GM12878 (cell line): Measurements from ENCODE around the gene COQ8B. TPM values are rescaled to one million over a fixed set of nuclear protein-coding genes. Genes with fewer than 3 reads are reported as not detected.

Experiments
- BCLAF1 ChIP-seq: fragments of 450-650 bp; IDR thresholded peaks from 2 replicates; pipeline ENCODE4 v1.6.1; 2017; ENCODE audit warnings: antibody characterized with exemption, mild to moderate bottlenecking, moderate library complexity
- CBX5 ChIP-seq: sonication (generic); IDR thresholded peaks from 2 replicates; pipeline ENCODE4 v1.6.1; 2016; ENCODE audit warnings: low read depth, moderate library complexity, mild to moderate bottlenecking, inconsistent platforms
- CUX1 ChIP-seq: IDR thresholded peaks from 2 replicates; pipeline ENCODE4 v1.6.1; 2012; ENCODE audit warnings: improper control_type of control experiment, low read depth, low read length; ENCODE audit not compliant: insufficient replicate concordance
- E2F8 ChIP-seq: fragments of 450-650 bp; IDR thresholded peaks from 2 replicates; pipeline ENCODE4 v1.6.1; 2018; ENCODE audit warnings: mild to moderate bottlenecking, low read depth, moderate library complexity; ENCODE audit not compliant: partially characterized antibody
- ETV6 ChIP-seq, 2 experiments: fragments of 450-650 bp in 1 of 2; IDR thresholded peaks in 1 of 2; conservative IDR thresholded peaks in 1 of 2; 2 replicates each; pipeline ENCODE4 v1.6.1; 2014; ENCODE audit warnings: antibody characterized with exemption in 1 of 2, borderline replicate concordance in 1 of 2, low read depth in 1 of 2, mild to moderate bottlenecking in 1 of 2, moderate library complexity in 1 of 2
- IRF3 ChIP-seq: fragments of 450-650 bp; IDR thresholded peaks from 2 replicates; pipeline ENCODE4 v1.6.1; 2014; ENCODE audit warnings: mild to moderate bottlenecking
- IRF5 ChIP-seq: fragments of 450-650 bp; IDR thresholded peaks from 2 replicates; pipeline ENCODE4 v1.6.1; 2017; ENCODE audit warnings: borderline replicate concordance
- NFXL1 ChIP-seq: fragments of 450-650 bp; IDR thresholded peaks from 2 replicates; pipeline ENCODE4 v1.6.1; 2017; ENCODE audit warnings: antibody characterized with exemption, mild to moderate bottlenecking, borderline replicate concordance
- PAX8 ChIP-seq: fragments of 450-650 bp; IDR thresholded peaks from 2 replicates; pipeline ENCODE4 v1.6.1; 2017; ENCODE audit warnings: mild to moderate bottlenecking, moderate library complexity
- PKNOX1 ChIP-seq: fragments of 450-650 bp; IDR thresholded peaks from 2 replicates; pipeline ENCODE4 v1.6.1; 2016; ENCODE audit warnings: mild to moderate bottlenecking
- RFX5 ChIP-seq: IDR thresholded peaks from 2 replicates; pipeline ENCODE4 v1.6.1; 2011; ENCODE audit warnings: low read depth, low read length, improper control_type of control experiment
- SREBF1 ChIP-seq: IDR thresholded peaks from 2 replicates; pipeline ENCODE4 v1.6.1; 2012; ENCODE audit warnings: mild to moderate bottlenecking, low read length
- ZNF24 ChIP-seq: fragments of 450-650 bp; IDR thresholded peaks from 2 replicates; pipeline ENCODE4 v1.6.1; 2017; ENCODE audit warnings: antibody characterized with exemption, mild to moderate bottlenecking
- polyA plus RNA-seq, 11 experiments: library from polyadenylated mRNA; depleted of rRNA in 4 of 11; unstranded in 6 of 11; stranded (reverse) in 5 of 11; fragments of >200 nt; fragmentation: Nextera tagmentation in 4 of 11; fragmentation: Illumina TruSeq in 1 of 11; extraction: Ambion mirVana in 4 of 11; extraction: Trizol in 1 of 11; gene quantifications; 1 replicate in 1 of 11; 2 replicates in 10 of 11; pipeline versions ENCODE4 v1.2.1 to v1.2.3, GENCODE V29; 2011 to 2016; ENCODE audit warnings: inconsistent platforms in 2 of 11, missing spikeins in 2 of 11, low read depth in 1 of 11
- total RNA-seq, 4 experiments: library from RNA; depleted of rRNA in 3 of 4; stranded (reverse); fragments of >200 nt in 3 of 4; fragmentation: Illumina TruSeq in 1 of 4; extraction: Trizol in 1 of 4; gene quantifications; 2 replicates each; pipeline versions ENCODE4 v1.2.1 to v1.2.3, GENCODE V29; 2013 to 2021

COQ8B gene
- total and polyA plus RNA-seq, 10 of the 15 experiments (the other 5 are each of a cell fraction or from before 2014, with no cell fraction given), result 0.39 to 37.1 (median 16.8) TPM

GRCh38 chr19:40750058-40750873 is 33.6 kb upstream of the COQ8B start, which contains the start of gene ACTMAP (continued):
- TF ChIP-seq SREBF1 (peak; percentile 70), IRF3 (peak; percentile 84), CUX1 (no peak), CBX5 (no peak), E2F8 (no peak), PKNOX1 (peak; percentile 92), NFXL1 (no peak), ETV6 (conservative IDR thresholded peaks at IDR 0.05 in 1 of 2, IDR thresholded peaks at IDR 0.05 in 1 of 2; ENCODE audit: borderline replicate concordance in 1 of 2, low read depth in 1 of 2) (no peak), BCLAF1 (no peak), ZNF24 (no peak), IRF5 (no peak), RFX5 (peak; percentile 98), PAX8 (peak; percentile 87; the same call in 1 of the 2 replicates)
